ENCODE data around the gene SLC2A8. TPM values are rescaled to one million over a fixed set of nuclear protein-coding genes. Genes with fewer than 3 reads are reported as not detected.
A peak's percentile ranks its signal among the peaks of the same experiment; 100 is the strongest.

The SLC2A8 gene
- total RNA-seq, 1 donor from 2014 or later = 75.7 TPM

GRCh38 chr9:127382541-127382940 lies 14.4 kb upstream of the SLC2A8 start:
- Histone ChIP-seq H3K4me3 (no peak overlapping the region), H3K9me3 (no peaks in the 10 kb centered on the region), H3K27ac (no peak overlapping the region), H3K36me3 (peaks cover 0 to 9% of the 10 kb centered on the region in 2 donors), H3K4me1 (no peaks in the 10 kb centered on the region), H3K27me3 (no peaks in the 10 kb centered on the region)
- intact Hi-C loops (cut with DNase I) = no loop called here
- no peak for TF ChIP-seq CTCF (IDR thresholded peaks at IDR 0.05)
- peak in 1 of 2 donors; percentile 15 for DNase-seq (ENCODE audit: low spot score in 2 of 2)

- Histone ChIP-seq H3K36me3 (peaks cover 0 to 14% of the 10 kb centered on the region in 2 donors), H3K27ac (no peak overlapping the region), H3K9me3 (no peaks in the 10 kb centered on the region), H3K4me1 (peaks cover 0 to 5% of the 10 kb centered on the region in 2 donors), H3K4me3 (no peak overlapping the region), H3K27me3 (no peaks in the 10 kb centered on the region)
- peak in 1 of 2 donors; percentile 60 for DNase-seq (ENCODE audit: low spot score in 2 of 2)
- intact Hi-C loops (cut with DNase I) = no loop called here
- TF ChIP-seq CTCF (IDR thresholded peaks at IDR 0.05) = no peak
Measured at GRCh38 chr9:127384016-127384730, 12.8 kb upstream of the SLC2A8 start.

DNA sequence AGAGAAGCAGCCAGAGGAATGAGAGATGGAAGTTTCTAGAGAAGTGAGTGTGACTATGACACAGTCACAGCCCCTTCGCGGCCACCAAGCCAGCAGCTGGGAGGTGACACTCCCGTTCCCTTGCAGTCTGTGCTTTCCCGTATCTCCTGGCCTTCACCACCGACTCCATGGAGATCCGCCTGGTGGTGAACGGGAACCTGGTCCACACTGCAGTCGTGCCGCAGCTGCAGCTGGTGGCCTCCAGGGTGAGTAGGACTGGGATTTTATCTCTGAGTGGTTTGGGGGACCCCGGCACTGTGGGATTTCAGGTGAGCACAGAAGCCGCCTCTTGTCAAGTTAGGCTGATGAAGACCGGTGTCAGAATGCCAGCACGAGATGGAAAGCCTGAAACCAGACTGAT lies 12.1 kb upstream of the SLC2A8 start:
- Histone ChIP-seq H3K36me3 (peaks cover 0 to 19% of the 10 kb centered on the region in 2 donors), H3K4me3 (no peak overlapping the region), H3K9me3 (no peaks in the 10 kb centered on the region), H3K27me3 (no peaks in the 10 kb centered on the region), H3K27ac (no peak overlapping the region), H3K4me1 (peaks cover 0 to 5% of the 10 kb centered on the region in 2 donors)
- TF ChIP-seq CTCF (IDR thresholded peaks at IDR 0.05) = no peak
- DNase-seq (ENCODE audit: low spot score in 2 of 2) = peak in 1 of 2 donors; percentile 39
- intact Hi-C loops (cut with DNase I) = no loop called here

DNA sequence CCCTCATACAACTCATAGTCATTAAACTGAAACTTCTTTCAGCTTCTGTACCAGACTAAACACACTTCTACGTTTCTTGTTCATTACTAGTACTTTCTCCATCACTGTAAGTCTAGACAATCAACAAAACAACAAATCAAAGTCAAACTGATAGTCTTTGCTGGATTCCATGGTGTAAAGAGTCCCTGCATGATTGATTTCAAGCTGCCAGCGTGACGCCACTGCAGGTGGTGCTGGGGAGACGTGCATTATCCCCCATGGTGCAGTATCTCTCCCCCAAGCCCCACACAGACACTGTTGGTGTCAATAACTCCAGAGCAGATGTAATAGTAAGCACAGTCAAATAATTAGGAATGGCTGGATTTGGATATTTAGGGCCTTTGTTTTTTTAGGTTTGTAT lies 10.7 kb upstream of the SLC2A8 start:
- Histone ChIP-seq H3K4me1 (peaks cover 0 to 5% of the 10 kb centered on the region in 2 donors), H3K9me3 (no peaks in the 10 kb centered on the region), H3K4me3 (no peak overlapping the region), H3K27me3 (no peaks in the 10 kb centered on the region), H3K27ac (no peak overlapping the region), H3K36me3 (peaks cover 6 to 31% of the 10 kb centered on the region in 2 donors)
- DNase-seq (ENCODE audit: low spot score in 2 of 2) = peak in 1 of 2 donors; percentile 18
- intact Hi-C loops (cut with DNase I) = no loop called here
- no peak for TF ChIP-seq CTCF (IDR thresholded peaks at IDR 0.05)

GRCh38 chr9:127386981-127387380 lies 10.0 kb upstream of the SLC2A8 start:
- DNase-seq (ENCODE audit: low spot score in 2 of 2) = no peak
- no peaks in the 10 kb centered on the region for H3K27me3 ChIP-seq
- no peak overlapping the region for H3K27ac ChIP-seq
- H3K36me3 ChIP-seq = peaks cover 12 to 34% of the 10 kb centered on the region in 2 donors
- intact Hi-C loops (cut with DNase I) = no loop called here
- no peak for TF ChIP-seq CTCF (IDR thresholded peaks at IDR 0.05)
- peaks cover 0 to 5% of the 10 kb centered on the region in 2 donors for H3K4me1 ChIP-seq
- no peak overlapping the region for H3K4me3 ChIP-seq
- no peaks in the 10 kb centered on the region for H3K9me3 ChIP-seq

All from ascending aorta (tissue), 2 donors.